Measurements from ENCODE around the gene HMCN2.

- TF ChIP-seq CTCF (IDR thresholded peaks at IDR 0.05) (no peak), EP300 (IDR thresholded peaks at IDR 0.05) (no peak)
These were observed 193.2 kb downstream of the HMCN2 start for GRCh38 chr9:130458804-130459067.

Measured in upper lobe of left lung (tissue), 4 donors.